GM23338 (cell line): Measurements from ENCODE around the gene KRTDAP. TPM values are rescaled to one million over a fixed set of nuclear protein-coding genes. Genes with fewer than 3 reads are reported as not detected.

ENCODE experiments used
- ATAC-seq: fragments of 200-7000 bp; cut with Tn5 transposase; 3 replicates; pipeline ENCODE4 v1.9.1; 2020
- DNase-seq: peaks from one replicate; pipeline ENCODE4 v3.0.0-alpha.2; 2015; ENCODE audit warnings: low spot score
- H2AFZ ChIP-seq: fragments of 200-600 bp; sonication (generic); 2 replicates; pipeline ENCODE4 v1.8.0; 2016; ENCODE audit warnings: antibody characterized with exemption, mild to moderate bottlenecking, moderate library complexity
- H3F3A ChIP-seq: fragments of 200-600 bp; sonication (generic); replicated peaks from 2 replicates; pipeline ENCODE4 v1.8.0; 2017; ENCODE audit warnings: antibody characterized with exemption, mixed run types, low read depth
- H3K27ac ChIP-seq: fragments of 200-600 bp; sonication (generic); 2 replicates; pipeline ENCODE4 v1.6.1; 2016; ENCODE audit warnings: low read depth
- H3K27me3 ChIP-seq: fragments of 200-600 bp; sonication (generic); 2 replicates; pipeline ENCODE4 v1.8.0; 2016; ENCODE audit warnings: mild to moderate bottlenecking, mixed run types, moderate library complexity; ENCODE audit not compliant: insufficient read depth
- H3K36me3 ChIP-seq: fragments of 200-600 bp; sonication (generic); 2 replicates; pipeline ENCODE4 v1.8.0; 2016; ENCODE audit warnings: mild to moderate bottlenecking; ENCODE audit not compliant: insufficient read depth
- H3K4me1 ChIP-seq: fragments of 200-600 bp; sonication (generic); 2 replicates; pipeline ENCODE4 v1.8.0; 2016; ENCODE audit warnings: mild to moderate bottlenecking, moderate library complexity; ENCODE audit not compliant: insufficient read depth
- H3K4me2 ChIP-seq: fragments of 200-600 bp; sonication (generic); 2 replicates; pipeline ENCODE4 v1.7.1; 2017; ENCODE audit warnings: mixed run types
- H3K4me3 ChIP-seq: fragments of 200-600 bp; sonication (generic); 2 replicates; pipeline ENCODE4 v1.6.1; 2016; ENCODE audit warnings: mixed run types
- H3K79me2 ChIP-seq: fragments of 200-600 bp; sonication (generic); replicated peaks from 2 replicates; pipeline ENCODE4 v1.8.0; 2017; ENCODE audit warnings: mild to moderate bottlenecking; ENCODE audit not compliant: insufficient read depth
- H3K9me2 ChIP-seq: fragments of 200-600 bp; sonication (generic); 2 replicates; pipeline ENCODE4 v1.8.0; 2017; ENCODE audit not compliant: insufficient read depth
- H4K20me1 ChIP-seq: fragments of 200-600 bp; sonication (generic); replicated peaks from 2 replicates; pipeline ENCODE4 v1.8.0; 2017; ENCODE audit warnings: mild to moderate bottlenecking; ENCODE audit not compliant: insufficient read depth
- H3K27ac Mint-ChIP-seq: 2 replicates; pipeline ENCODE4 v1.8.0; 2020; ENCODE audit warnings: inconsistent platforms, mild to moderate bottlenecking, moderate library complexity, mixed read lengths
- H3K27me3 Mint-ChIP-seq: 3 replicates; pipeline ENCODE4 v1.8.0; 2022; ENCODE audit warnings: low read depth, mild to moderate bottlenecking, moderate library complexity, mixed read lengths, inconsistent platforms; ENCODE audit not compliant: insufficient read depth, poor library complexity
- H3K36me3 Mint-ChIP-seq: 3 replicates; pipeline ENCODE4 v1.8.0; 2021; ENCODE audit warnings: low read depth, mild to moderate bottlenecking, inconsistent platforms, moderate library complexity, mixed read lengths
- H3K4me1 Mint-ChIP-seq: 3 replicates; pipeline ENCODE4 v1.8.0; 2020; ENCODE audit warnings: mild to moderate bottlenecking, inconsistent platforms, mixed read lengths
- H3K4me3 Mint-ChIP-seq: 3 replicates; pipeline ENCODE4 v1.8.0; 2021; ENCODE audit warnings: moderate library complexity, mild to moderate bottlenecking, inconsistent platforms, mixed read lengths
- H3K9me3 Mint-ChIP-seq: 3 replicates; pipeline ENCODE4 v1.8.0; 2020; ENCODE audit warnings: moderate library complexity, mild to moderate bottlenecking, inconsistent platforms, mixed read lengths
- CREB1 ChIP-seq: fragments of 250-450 bp; sonication (Bioruptor Pico); IDR thresholded peaks from 2 replicates; pipeline ENCODE4 v1.5.0; 2020; ENCODE audit warnings: low read depth, mild to moderate bottlenecking, moderate library complexity
- CTCF ChIP-seq, 2 experiments: fragments of 200-600 bp in 1 of 2; sonication (generic) in 1 of 2; conservative IDR thresholded peaks; 2 replicates each; pipeline versions ENCODE4 v1.5.1 to v1.6.1; 2016 to 2017; ENCODE audit warnings: antibody characterized with exemption in 2 of 2, low read depth in 2 of 2, mild to moderate bottlenecking in 2 of 2, moderate library complexity in 1 of 2
- EZH2 ChIP-seq: fragments of 200-600 bp; sonication (generic); IDR thresholded peaks from one replicate; pipeline ENCODE4 v1.8.0; 2017; ENCODE audit warnings: antibody characterized with exemption, mild to moderate bottlenecking, low read depth; ENCODE audit not compliant: unreplicated experiment
- EZH2phosphoT487 ChIP-seq: fragments of 200-600 bp; sonication (generic); IDR thresholded peaks from one replicate; pipeline ENCODE4 v1.8.1; 2018; ENCODE audit warnings: antibody characterized with exemption; ENCODE audit not compliant: unreplicated experiment
- JUNB ChIP-seq: IDR thresholded peaks from one replicate; pipeline ENCODE4 v1.6.1; 2016; ENCODE audit warnings: antibody characterized with exemption; ENCODE audit not compliant: unreplicated experiment
- NANOG ChIP-seq: IDR thresholded peaks from 2 replicates; pipeline ENCODE4 v1.6.1; 2016; ENCODE audit warnings: antibody characterized with exemption, borderline replicate concordance
- POLR2AphosphoS5 ChIP-seq: IDR thresholded peaks from 2 replicates; pipeline ENCODE4 v1.6.1; 2016; ENCODE audit warnings: antibody characterized with exemption, low read depth
- REST ChIP-seq: IDR thresholded peaks from one replicate; pipeline ENCODE4 v1.6.1; 2018; ENCODE audit warnings: antibody characterized with exemption; ENCODE audit not compliant: unreplicated experiment
- STAT1 ChIP-seq: IDR thresholded peaks from one replicate; pipeline ENCODE4 v1.6.1; 2016; ENCODE audit warnings: antibody characterized with exemption; ENCODE audit not compliant: unreplicated experiment
- ZNF331 ChIP-seq: fragments of 250-450 bp; sonication (Bioruptor Pico); IDR thresholded peaks from 2 replicates; pipeline ENCODE4 v1.5.0; 2020; ENCODE audit warnings: low read depth, mild to moderate bottlenecking, moderate library complexity
- polyA plus RNA-seq: library from polyadenylated mRNA; unstranded; fragments of >200 nt; fragmentation: Nextera tagmentation; extraction: Ambion mirVana; gene quantifications from 2 replicates; pipeline ENCODE4 v1.2.1, GENCODE V29; 2016
- total RNA-seq: library from RNA; depleted of rRNA; stranded (reverse); fragments of >200 nt; shearing (Covaris generic); gene quantifications from 2 replicates; pipeline ENCODE4 v1.2.3, GENCODE V29; 2014
- TF ChIP-seq, protein P1 (sequence below): IDR thresholded peaks from 2 replicates; pipeline ENCODE4 v1.6.1; 2016; ENCODE audit warnings: antibody characterized with exemption

KRTDAP gene
- total and polyA plus RNA-seq, 2 experiments from 2014 or later, result 2.7 TPM; not detected in 1

DNA sequence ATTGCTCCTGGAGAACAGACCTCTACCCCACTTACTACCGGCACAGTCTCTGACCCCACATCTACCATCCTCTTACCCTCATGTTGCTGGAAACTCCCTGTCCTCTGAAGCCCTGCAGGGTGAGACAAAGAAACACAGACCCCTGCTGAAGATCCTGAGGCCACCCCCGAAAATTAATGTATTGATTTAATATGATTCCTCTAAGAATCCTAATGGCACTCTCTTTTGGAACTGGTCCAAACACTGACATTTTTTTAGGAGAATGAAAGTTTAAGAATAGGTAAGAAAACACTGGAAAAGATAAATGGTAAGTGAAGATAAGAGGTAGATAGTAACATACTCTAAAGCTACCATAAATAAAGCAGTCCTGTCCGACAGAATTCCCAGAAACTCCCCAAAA, 17.9 kb upstream of the KRTDAP start (continued):
- no peak for TF ChIP-seq REST

GRCh38 chr19:35507561-35507960, 17.3 kb upstream of the KRTDAP start:
- H3K4me2 ChIP-seq, result no peak overlapping the region; the same call in 1 of the 2 replicates
- H3K27me3 ChIP-seq, result peaks cover 2% of the 10 kb centered on the region; the same call in 1 of the 2 replicates
- peaks cover 33% of the 10 kb centered on the region for H3K79me2 ChIP-seq
- H3K9me2 ChIP-seq, result no peaks in the 10 kb centered on the region
- H3K4me3 ChIP-seq, result no peak overlapping the region
- Mint-ChIP-seq H3K27me3 (peaks cover 17% of the 10 kb centered on the region), H3K4me3 (peak overlapping the region; percentile 97), H3K36me3 (peaks cover 62% of the 10 kb centered on the region), H3K9me3 (no peaks in the 10 kb centered on the region; the same call in 2 of the 3 replicates), H3K27ac (no peak overlapping the region; the same call in 1 of the 2 replicates), H3K4me1 (peaks cover 15% of the 10 kb centered on the region)
- ATAC-seq, result no peak
- H4K20me1 ChIP-seq, result peaks cover 18% of the 10 kb centered on the region
- no peak for DNase-seq
- H3K36me3 ChIP-seq, result peaks cover 36% of the 10 kb centered on the region
- no peak overlapping the region for H2AFZ ChIP-seq
- H3K4me1 ChIP-seq, result peaks cover 10% of the 10 kb centered on the region
- no peak overlapping the region for H3K27ac ChIP-seq
- 0 out of 2 replicates have a peak, but pooled peaks cover 3% of the 10 kb centered on the region for H3F3A ChIP-seq
- TF ChIP-seq POLR2AphosphoS5 (no peak), NANOG (no peak), EZH2phosphoT487 (no peak), REST (no peak), CREB1 (CRISPR knock-in tag) (no peak), STAT1 (no peak), EZH2 (no peak), CTCF (conservative IDR thresholded peaks at IDR 0.05; ENCODE audit: low read depth in 2 of 2) (no peak), JUNB (no peak), ZNF331 (CRISPR knock-in tag) (no peak)
- TF ChIP-seq, protein P1, sequence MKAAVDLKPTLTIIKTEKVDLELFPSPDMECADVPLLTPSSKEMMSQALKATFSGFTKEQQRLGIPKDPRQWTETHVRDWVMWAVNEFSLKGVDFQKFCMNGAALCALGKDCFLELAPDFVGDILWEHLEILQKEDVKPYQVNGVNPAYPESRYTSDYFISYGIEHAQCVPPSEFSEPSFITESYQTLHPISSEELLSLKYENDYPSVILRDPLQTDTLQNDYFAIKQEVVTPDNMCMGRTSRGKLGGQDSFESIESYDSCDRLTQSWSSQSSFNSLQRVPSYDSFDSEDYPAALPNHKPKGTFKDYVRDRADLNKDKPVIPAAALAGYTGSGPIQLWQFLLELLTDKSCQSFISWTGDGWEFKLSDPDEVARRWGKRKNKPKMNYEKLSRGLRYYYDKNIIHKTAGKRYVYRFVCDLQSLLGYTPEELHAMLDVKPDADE, result no peak
